Choroid plexus epithelial cell (primary cell): ENCODE results near the gene IRF3.
A peak's percentile ranks its signal among the peaks of the same experiment; 100 is the strongest.

ENCODE experiments used
- DNase-seq: peaks from one replicate; pipeline ENCODE4 v3.0.0-alpha.2; 2010; ENCODE audit warnings: low read depth
- H3K4me3 ChIP-seq: 2 replicates; pipeline ENCODE4 v1.5.1; 2011; ENCODE audit warnings: low read depth, mild to moderate bottlenecking, control low read depth, low read length, moderate library complexity
- TF ChIP-seq, protein P1 (sequence below): conservative IDR thresholded peaks from 2 replicates; pipeline ENCODE4 v1.5.1; 2011; ENCODE audit warnings: low read depth, mild to moderate bottlenecking, control low read depth, inconsistent platforms, low read length, moderate library complexity

Gene IRF3

DNA sequence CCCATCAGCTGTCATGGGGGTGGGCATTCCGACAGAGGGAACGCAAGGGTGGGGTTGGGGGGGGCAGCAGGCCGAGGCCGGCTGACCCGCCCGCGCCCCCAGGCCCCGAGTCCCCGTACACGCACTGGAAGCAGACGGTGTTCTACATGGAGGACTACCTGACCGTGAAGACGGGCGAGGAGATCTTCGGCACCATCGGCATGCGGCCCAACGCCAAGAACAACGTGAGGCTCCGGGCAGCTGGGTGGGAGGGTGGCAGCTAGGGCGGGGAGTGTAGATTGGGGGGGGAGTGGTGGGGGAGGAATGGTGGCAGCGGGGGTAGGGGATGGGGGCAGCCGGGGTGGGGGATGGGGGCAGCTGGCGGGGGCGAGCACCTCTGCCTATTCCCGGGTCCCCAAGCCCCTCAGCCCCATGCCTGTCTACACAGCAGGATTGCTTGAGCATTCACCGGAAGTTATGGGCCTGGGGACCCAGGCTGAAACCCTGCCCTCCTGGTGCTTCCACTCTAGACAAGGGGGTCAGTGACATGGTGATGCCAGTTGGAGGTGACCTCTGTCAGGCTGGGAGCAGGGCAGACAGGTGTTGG lies 20.9 kb upstream of the IRF3 start:
- H3K4me3 ChIP-seq, result no peak overlapping the region
- no peak for DNase-seq
- TF ChIP-seq, protein P1, sequence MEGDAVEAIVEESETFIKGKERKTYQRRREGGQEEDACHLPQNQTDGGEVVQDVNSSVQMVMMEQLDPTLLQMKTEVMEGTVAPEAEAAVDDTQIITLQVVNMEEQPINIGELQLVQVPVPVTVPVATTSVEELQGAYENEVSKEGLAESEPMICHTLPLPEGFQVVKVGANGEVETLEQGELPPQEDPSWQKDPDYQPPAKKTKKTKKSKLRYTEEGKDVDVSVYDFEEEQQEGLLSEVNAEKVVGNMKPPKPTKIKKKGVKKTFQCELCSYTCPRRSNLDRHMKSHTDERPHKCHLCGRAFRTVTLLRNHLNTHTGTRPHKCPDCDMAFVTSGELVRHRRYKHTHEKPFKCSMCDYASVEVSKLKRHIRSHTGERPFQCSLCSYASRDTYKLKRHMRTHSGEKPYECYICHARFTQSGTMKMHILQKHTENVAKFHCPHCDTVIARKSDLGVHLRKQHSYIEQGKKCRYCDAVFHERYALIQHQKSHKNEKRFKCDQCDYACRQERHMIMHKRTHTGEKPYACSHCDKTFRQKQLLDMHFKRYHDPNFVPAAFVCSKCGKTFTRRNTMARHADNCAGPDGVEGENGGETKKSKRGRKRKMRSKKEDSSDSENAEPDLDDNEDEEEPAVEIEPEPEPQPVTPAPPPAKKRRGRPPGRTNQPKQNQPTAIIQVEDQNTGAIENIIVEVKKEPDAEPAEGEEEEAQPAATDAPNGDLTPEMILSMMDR, result no peak

DNA sequence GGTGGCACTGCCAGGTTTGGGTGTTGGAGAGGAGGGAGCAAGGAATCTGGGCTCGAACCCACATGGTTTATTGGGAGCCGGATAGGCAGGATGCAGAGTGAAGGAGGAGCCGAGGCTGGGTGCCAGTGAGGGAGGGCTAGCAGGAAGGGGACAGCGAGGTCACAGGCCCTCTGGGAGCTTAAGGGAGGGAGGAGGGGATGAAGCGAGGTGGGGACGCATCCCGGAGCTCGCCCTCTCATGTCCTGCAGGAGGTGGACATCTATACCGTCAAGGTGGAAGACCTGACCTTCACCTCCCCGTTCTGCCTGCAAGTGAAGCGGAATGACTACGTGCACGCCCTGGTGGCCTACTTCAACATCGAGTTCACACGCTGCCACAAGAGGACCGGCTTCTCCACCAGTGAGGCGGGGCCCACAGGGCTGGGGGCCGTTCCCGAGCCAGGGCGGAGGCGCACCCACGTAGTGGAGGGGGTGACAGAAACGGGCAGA lies 20.2 kb upstream of the IRF3 start:
- TF ChIP-seq, protein P1, result no peak
- DNase-seq, result no peak
- no peak overlapping the region for H3K4me3 ChIP-seq

DNA sequence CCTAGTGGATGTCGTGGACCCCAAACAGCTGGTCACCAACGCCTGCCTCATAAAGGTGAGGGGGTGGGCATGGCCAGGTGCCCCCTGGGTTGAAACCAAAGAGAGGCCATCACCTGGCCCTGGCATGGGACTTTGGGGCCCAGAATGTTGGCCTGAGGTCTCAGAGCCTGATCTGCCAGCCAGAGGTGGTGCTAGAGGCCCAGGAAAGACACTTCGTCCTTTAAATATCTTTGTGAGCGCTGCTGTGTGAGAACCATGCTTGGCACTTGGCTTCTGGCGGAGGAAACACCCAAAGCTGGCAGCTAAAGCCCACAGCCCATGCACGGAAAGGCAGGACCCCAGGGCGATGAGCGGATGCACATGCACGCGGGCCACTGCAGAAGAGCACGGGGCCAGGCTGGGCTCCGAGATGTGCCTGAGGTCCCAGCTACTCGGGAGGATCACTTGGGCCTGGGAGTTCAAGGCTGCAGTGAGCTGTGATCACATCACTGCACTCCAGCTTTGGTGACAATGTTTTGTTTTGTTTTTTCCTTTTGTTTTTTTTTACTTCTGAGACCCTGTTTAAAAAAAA lies 19.4 kb upstream of the IRF3 start:
- no peak overlapping the region for H3K4me3 ChIP-seq
- DNase-seq, result no peak
- TF ChIP-seq, protein P1, result peak; percentile 27

DNA sequence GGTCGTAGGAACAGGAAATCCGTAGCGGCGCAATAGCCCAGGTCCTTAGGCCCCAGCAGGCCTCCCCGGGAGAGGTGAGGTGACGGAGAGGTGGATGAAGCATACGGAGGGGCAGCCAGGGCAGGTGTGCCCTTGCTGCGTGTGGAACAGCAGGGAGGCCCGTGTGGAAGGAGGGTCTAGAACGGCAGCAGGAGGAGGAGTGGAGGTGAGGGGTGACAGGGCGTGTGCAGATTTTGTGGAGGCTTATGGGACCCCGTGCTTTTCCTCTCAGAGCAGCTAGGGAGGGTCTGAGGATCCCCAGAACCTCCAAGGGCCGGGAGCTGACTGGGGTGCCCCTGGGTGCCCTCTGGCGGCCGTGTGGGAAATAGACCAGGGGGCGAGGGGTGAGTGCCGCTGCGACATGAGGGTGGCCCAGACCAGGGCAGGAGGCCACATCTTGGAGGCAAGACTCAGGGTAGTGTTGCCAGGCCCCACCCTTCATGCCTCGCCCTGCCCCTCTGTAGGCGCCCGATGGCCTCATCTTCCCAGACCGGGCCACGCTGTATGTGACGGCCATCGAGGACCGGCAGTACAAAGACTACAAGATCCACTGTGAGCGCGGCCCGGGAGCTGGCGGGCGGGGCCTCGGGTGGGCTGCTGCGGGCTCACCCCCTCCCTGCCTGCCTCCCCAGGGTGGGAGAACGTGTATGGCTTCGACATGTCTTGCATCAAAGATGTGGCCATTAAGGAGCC lies 18.8 kb upstream of the IRF3 start:
- no peak for DNase-seq
- H3K4me3 ChIP-seq, result no peak overlapping the region
- TF ChIP-seq, protein P1, result peak; percentile 51

DNA sequence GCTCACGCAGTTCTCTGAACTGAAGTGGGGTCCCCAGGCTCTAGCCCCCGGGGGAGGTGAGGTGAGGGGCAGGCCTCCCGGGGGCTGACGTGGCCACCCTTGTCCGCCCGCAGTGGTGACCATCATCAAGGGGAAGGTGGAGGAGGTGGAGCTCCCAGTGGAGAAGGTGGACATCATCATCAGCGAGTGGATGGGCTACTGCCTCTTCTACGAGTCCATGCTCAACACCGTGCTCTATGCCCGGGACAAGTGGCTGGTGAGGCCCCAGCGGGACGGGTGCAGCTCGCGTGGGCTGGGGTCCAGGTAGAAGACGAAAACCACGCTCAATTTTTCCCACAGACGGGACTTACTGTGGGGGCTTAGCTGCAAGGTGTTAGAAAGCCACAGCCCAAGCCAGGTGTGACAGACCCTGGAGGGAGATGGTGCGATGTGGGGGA lies 18.2 kb upstream of the IRF3 start:
- TF ChIP-seq, protein P1, result no peak
- no peak for DNase-seq
- no peak overlapping the region for H3K4me3 ChIP-seq

DNA sequence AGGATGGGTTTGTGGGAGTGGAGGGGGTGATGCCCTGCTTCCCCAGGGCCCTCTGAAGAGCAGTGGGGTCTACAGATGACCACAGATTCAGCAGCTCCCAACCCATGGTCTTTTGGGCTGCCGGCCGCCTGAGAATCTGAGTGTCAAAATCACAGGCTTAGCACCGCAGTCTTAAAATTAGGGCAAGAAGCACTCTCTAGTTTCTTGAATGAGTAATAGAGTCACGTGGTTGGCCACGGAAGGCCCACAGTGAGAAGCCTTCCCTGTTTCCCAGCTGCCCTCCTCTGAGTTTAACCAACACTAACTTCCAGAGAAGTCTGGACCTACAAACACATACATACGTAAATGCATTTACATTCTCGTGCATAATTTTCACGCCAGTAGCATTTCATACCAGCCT lies 16.6 kb upstream of the IRF3 start:
- TF ChIP-seq, protein P1, result no peak
- no peak overlapping the region for H3K4me3 ChIP-seq
- DNase-seq, result no peak
